Activated T-cell treated with anti-CD3 and anti-CD28 coated beads for 48 hours (primary cell): ENCODE measurements around the gene VAMP8.

Experiments
- DNase-seq: peaks from one replicate; pipeline ENCODE4 v3.0.0-alpha.2; 2020; ENCODE audit warnings: low read depth

Gene VAMP8

GRCh38 chr2:85619617-85620016 lies 42.2 kb downstream of the VAMP8 start:
- DNase-seq = no peak

- DNase-seq = no peak
Observed at GRCh38 chr2:85621338-85621737, 44.0 kb downstream of the VAMP8 start.

GRCh38 chr2:85623991-85624390 lies 46.6 kb downstream of the VAMP8 start:
- no peak for DNase-seq

GRCh38 chr2:85628658-85629057 lies 51.3 kb downstream of the VAMP8 start:
- DNase-seq = no peak

- no peak for DNase-seq
Observed at GRCh38 chr2:85631316-85631715, 53.9 kb downstream of the VAMP8 start.
